Lung (tissue), 12 donors: ENCODE results near the gene CD34. TPM values are rescaled to one million over a fixed set of nuclear protein-coding genes. Genes with fewer than 3 reads are reported as not detected.

Source experiments
- ATAC-seq: fragments of 200-7000 bp; cut with Tn5 transposase; one replicate; pipeline ENCODE4 v1.9.1; 2020; ENCODE audit warnings: moderate number of reproducible peaks; ENCODE audit not compliant: insufficient read depth, low FRiP score
- DNase-seq, 3 donors: peaks; one replicate each; pipeline ENCODE4 v3.0.0-alpha.2; 2013 to 2017
- H3K27ac ChIP-seq, 2 donors: one replicate each; pipeline ENCODE4 v1.5.1; 2013; ENCODE audit warnings: mild to moderate bottlenecking in 2 of 2, moderate library complexity in 2 of 2, control low read depth in 1 of 2, inconsistent platforms in 1 of 2, low read depth in 1 of 2, low read length in 1 of 2
- H3K27me3 ChIP-seq, 3 donors: one replicate each; pipeline ENCODE4 v1.5.1; 2013; ENCODE audit warnings: low read length in 2 of 3; ENCODE audit not compliant: control insufficient read depth in 3 of 3, insufficient read depth in 3 of 3
- H3K36me3 ChIP-seq, 4 donors: one replicate each; pipeline ENCODE4 v1.5.1; 2013; ENCODE audit warnings: low read length in 4 of 4, mild to moderate bottlenecking in 1 of 4, moderate library complexity in 1 of 4; ENCODE audit not compliant: control insufficient read depth in 4 of 4, insufficient read depth in 4 of 4
- H3K4me1 ChIP-seq, 5 donors: one replicate each; pipeline ENCODE4 v1.5.1; 2013; ENCODE audit warnings: low read length in 5 of 5, mild to moderate bottlenecking in 2 of 5, moderate library complexity in 1 of 5; ENCODE audit not compliant: control insufficient read depth in 5 of 5, insufficient read depth in 5 of 5
- H3K4me3 ChIP-seq: one replicate; pipeline ENCODE4 v1.5.1; 2013; ENCODE audit warnings: mild to moderate bottlenecking, control low read depth, moderate library complexity
- H3K9ac ChIP-seq, 2 donors: one replicate each; pipeline ENCODE4 v1.5.1; 2013; ENCODE audit warnings: low read length in 2 of 2, control low read depth in 1 of 2; ENCODE audit not compliant: insufficient read depth in 1 of 2
- H3K9me3 ChIP-seq, 4 donors: one replicate each; pipeline ENCODE4 v1.5.1; 2013; ENCODE audit warnings: low read length in 3 of 4, mild to moderate bottlenecking in 1 of 4, moderate library complexity in 1 of 4; ENCODE audit not compliant: control insufficient read depth in 4 of 4, insufficient read depth in 3 of 4
- CTCF ChIP-seq: IDR thresholded peaks from 2 replicates; pipeline ENCODE4 v1.5.1; 2012; ENCODE audit warnings: mild to moderate bottlenecking; ENCODE audit errors: control extremely low read depth, extremely low read depth
- WGBS, 2 donors: extraction: QIAGEN DNeasy Blood & Tissue Kit; methylation state at CpG; one replicate each; pipeline ENCODE4 v1.1.7; 2013; 5-methylcytosine and 5-hydroxymethylcytosine counted together
- polyA plus RNA-seq, 2 donors: library from polyadenylated mRNA; stranded (reverse); fragments of 200-250 nt; gene quantifications; one replicate each; pipeline ENCODE4 v1.2.1, GENCODE V29; 2013
- total RNA-seq, 2 donors: library from RNA; depleted of rRNA in 1 of 2; stranded (reverse); fragments of >200 nt in 1 of 2; gene quantifications; one replicate each; pipeline ENCODE4 v1.2.1, GENCODE V29; 2014 to 2021
- donor health status: control.
- donor health status: control.
- donor health status: Bipolar disorder and iron deficiency.
- donor health status: healthy.
- donor health status: DM: yes; HTN: yes; CAD: no.

Gene CD34
- total and polyA plus RNA-seq, 4 donors: 23.6 to 81.9 (median 37.1) TPM

- no peaks in the 10 kb centered on the region for H3K9me3 ChIP-seq
- H3K4me3 ChIP-seq: no peak overlapping the region
- 71 to 90% methylated on average over 5 of the region's 5 CpGs for WGBS, 2 donors
- H3K4me1 ChIP-seq: peaks cover 0 to 20% (median 0%) of the 10 kb centered on the region in 5 donors
- TF ChIP-seq CTCF: no peak
- H3K9ac ChIP-seq: no peak overlapping the region
- ATAC-seq: no peak
- no peaks in the 10 kb centered on the region for H3K27me3 ChIP-seq
- DNase-seq: no peak
- H3K27ac ChIP-seq: peak overlapping the region in 1 of 2 donors; percentile 35
- H3K36me3 ChIP-seq: peaks cover 0 to 15% (median 0%) of the 10 kb centered on the region in 4 donors
Measured at GRCh38 chr1:207860531-207860930, 50.4 kb downstream of the CD34 start.

GRCh38 chr1:207858806-207859205 is 52.1 kb downstream of the CD34 start:
- Histone ChIP-seq H3K4me3 (no peak overlapping the region), H3K36me3 (peaks cover 0 to 11% (median 0%) of the 10 kb centered on the region in 4 donors), H3K27me3 (no peaks in the 10 kb centered on the region), H3K4me1 (peaks cover 0 to 13% (median under 1%) of the 10 kb centered on the region in 5 donors), H3K9ac (no peak overlapping the region), H3K9me3 (no peaks in the 10 kb centered on the region), H3K27ac (no peak overlapping the region)
- no peak for TF ChIP-seq CTCF
- no peak for DNase-seq
- no peak for ATAC-seq
- WGBS, 2 donors: 28 to 38% methylated on average over 4 of the region's 4 CpGs

GRCh38 chr1:207858281-207858680 is 52.6 kb downstream of the CD34 start:
- Histone ChIP-seq H3K4me3 (no peak overlapping the region), H3K27me3 (no peaks in the 10 kb centered on the region), H3K36me3 (peaks cover 0 to 11% (median 0%) of the 10 kb centered on the region in 4 donors), H3K27ac (no peak overlapping the region), H3K9ac (no peak overlapping the region), H3K9me3 (no peaks in the 10 kb centered on the region), H3K4me1 (peaks cover 0 to 14% (median 6%) of the 10 kb centered on the region in 5 donors)
- no peak for TF ChIP-seq CTCF
- WGBS, 2 donors: 27 to 68% methylated on average over 1 of the region's 1 CpG
- no peak for ATAC-seq
- DNase-seq: no peak

GRCh38 chr1:207857447-207857846 is 53.5 kb downstream of the CD34 start:
- 87 to 89% methylated on average over 7 of the region's 7 CpGs for WGBS, 2 donors
- Histone ChIP-seq H3K4me3 (no peak overlapping the region), H3K9me3 (no peaks in the 10 kb centered on the region), H3K27me3 (no peaks in the 10 kb centered on the region), H3K36me3 (peaks cover 0 to 9% (median 0%) of the 10 kb centered on the region in 4 donors), H3K27ac (no peak overlapping the region), H3K4me1 (peaks cover 0 to 19% (median 12%) of the 10 kb centered on the region in 5 donors), H3K9ac (no peak overlapping the region)
- ATAC-seq (no peak), DNase-seq (no peak)
- no peak for TF ChIP-seq CTCF
